GM12875 (cell line): ENCODE measurements around the gene ZNF3.
"Not testable (repeated sequence)": the region's sequence is repeated elsewhere in the genome, so short reads cannot be mapped to it uniquely, and the experiment has no call there.

ENCODE experiments used
- H3K4me3 ChIP-seq: one replicate; pipeline ENCODE4 v1.5.1; 2011; ENCODE audit warnings: low read depth, low read length, control low read depth
- TF ChIP-seq, protein P1 (sequence below): IDR thresholded peaks from 2 replicates; pipeline ENCODE4 v1.5.1; 2011; ENCODE audit warnings: low read depth, mild to moderate bottlenecking, control low read depth, inconsistent platforms, low read length, moderate library complexity, borderline replicate concordance; ENCODE audit not compliant: insufficient read depth

The ZNF3 gene

GRCh38 chr7:100081535-100082102, at the start of gene ZNF3:
TSS of gene ZNF3 (minus strand) at chr7:100081723. CDS start at chr7:100077357, 4,366 bp downstream.
- peak within 1 kb of the TSS; percentile 88 for H3K4me3 ChIP-seq
- TF ChIP-seq, protein P1, sequence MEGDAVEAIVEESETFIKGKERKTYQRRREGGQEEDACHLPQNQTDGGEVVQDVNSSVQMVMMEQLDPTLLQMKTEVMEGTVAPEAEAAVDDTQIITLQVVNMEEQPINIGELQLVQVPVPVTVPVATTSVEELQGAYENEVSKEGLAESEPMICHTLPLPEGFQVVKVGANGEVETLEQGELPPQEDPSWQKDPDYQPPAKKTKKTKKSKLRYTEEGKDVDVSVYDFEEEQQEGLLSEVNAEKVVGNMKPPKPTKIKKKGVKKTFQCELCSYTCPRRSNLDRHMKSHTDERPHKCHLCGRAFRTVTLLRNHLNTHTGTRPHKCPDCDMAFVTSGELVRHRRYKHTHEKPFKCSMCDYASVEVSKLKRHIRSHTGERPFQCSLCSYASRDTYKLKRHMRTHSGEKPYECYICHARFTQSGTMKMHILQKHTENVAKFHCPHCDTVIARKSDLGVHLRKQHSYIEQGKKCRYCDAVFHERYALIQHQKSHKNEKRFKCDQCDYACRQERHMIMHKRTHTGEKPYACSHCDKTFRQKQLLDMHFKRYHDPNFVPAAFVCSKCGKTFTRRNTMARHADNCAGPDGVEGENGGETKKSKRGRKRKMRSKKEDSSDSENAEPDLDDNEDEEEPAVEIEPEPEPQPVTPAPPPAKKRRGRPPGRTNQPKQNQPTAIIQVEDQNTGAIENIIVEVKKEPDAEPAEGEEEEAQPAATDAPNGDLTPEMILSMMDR = peak; percentile 96

- no peak overlapping the region for H3K4me3 ChIP-seq
- TF ChIP-seq, protein P1 = peak; percentile 80
Measured at GRCh38 chr7:100130608-100131453, 49.3 kb upstream of the ZNF3 start.

DNA sequence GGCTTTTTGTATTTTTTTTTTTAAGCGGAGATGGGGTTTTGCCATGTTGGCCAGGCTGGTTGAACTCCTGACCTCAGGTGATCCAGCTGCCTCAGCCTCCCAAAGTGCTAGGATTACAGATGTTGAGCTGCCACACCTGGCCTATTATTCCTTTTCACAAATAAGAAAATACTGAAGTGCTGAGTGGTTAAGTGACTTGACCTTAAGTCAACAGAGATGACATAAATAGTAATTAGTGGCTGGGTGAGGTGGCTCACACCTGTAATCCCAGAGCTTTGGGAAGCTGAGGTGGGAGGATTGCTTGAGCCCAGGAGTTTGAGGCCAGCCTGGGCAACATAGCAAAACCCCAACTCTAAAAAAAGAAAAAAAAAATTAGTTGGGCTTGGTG, 48.7 kb upstream of the ZNF3 start:
- not testable (repeated sequence) for H3K4me3 ChIP-seq

DNA sequence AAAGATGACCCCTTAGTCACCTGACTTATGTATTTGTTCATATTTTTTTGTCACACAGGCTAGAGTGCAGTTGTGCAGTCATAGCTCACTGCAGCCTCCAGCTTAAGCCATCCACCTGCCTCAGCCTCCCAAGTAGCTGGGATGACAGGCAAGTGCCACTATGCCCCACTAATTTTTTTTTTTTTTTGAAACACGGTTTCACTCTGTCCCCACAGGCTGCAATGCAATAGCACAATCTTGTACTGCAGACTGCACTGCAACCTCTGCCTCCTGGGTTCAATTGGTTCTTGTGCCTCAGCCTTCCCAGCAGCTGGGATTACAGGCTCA, 47.1 kb upstream of the ZNF3 start:
- no peak overlapping the region for H3K4me3 ChIP-seq
- TF ChIP-seq, protein P1 = no peak

DNA sequence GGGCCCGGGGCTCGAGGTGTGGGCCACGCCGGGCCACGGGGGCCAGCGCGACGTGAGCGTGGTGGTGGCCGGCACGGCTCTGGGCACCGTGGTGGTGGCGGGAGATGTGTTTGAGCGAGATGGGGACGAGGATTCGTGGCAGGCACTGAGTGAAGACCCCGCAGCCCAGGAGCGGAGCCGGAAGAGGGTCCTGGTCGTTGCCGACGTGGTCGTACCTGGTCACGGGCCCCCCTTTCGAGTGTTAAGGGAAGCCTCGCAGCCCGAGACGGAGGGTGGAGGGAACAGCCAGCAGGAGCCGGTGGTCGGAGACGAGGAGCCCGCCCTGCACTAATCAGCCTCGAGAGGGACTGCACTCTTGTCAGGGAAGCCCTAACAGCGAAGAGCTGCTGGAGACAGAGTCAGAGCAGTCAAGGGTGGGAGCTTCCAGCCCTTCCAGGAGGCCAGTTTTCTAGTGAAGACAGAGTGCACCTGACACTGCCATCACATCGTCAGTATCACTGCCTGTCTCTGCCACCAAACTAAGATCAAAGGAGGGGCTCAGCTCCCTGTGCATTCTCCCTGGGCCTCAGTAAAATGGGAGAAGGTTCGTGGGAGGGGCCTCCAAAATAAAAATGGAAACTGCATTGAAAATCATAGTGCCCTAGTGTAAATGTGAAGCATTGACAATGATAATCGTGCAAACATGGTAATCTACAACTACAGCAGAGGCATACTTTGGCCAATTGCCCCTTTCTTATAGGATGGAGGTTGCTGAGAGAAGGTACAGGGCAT, 46.5 kb upstream of the ZNF3 start:
- H3K4me3 ChIP-seq = peak overlapping the region; percentile 87
- TF ChIP-seq, protein P1 = no peak

- TF ChIP-seq, protein P1 = no peak
- H3K4me3 ChIP-seq = peak within 1 kb of the TSS; percentile 87
Measured at GRCh38 chr7:100126931-100127865, 45.7 kb upstream of the ZNF3 start, which contains the start of gene MBLAC1. TSS of gene MBLAC1 (plus strand) at chr7:100126967. CDS start at chr7:100127396, 429 bp downstream.

- H3K4me3 ChIP-seq = peak overlapping the region; percentile 87
- TF ChIP-seq, protein P1 = no peak
Measured at GRCh38 chr7:100126239-100126930, 44.9 kb upstream of the ZNF3 start.
